Suprapubic skin (tissue), 3 donors: ENCODE data around the gene OTOG.

Experiments
- POLR2AphosphoS5 ChIP-seq, 3 donors: sonication (generic); formaldehyde crosslinking; IDR thresholded peaks; one replicate each; pipeline ENCODE4 v1.6.1; 2017; ENCODE audit warnings: antibody characterized with exemption in 3 of 3
- TF ChIP-seq, protein P1 (sequence below), 2 donors: fragments of 200-600 bp in 1 of 2; fragments of 450-650 bp in 1 of 2; sonication (generic) in 1 of 2; IDR thresholded peaks; one replicate each; pipeline ENCODE4 v1.5.1; 2016 to 2019; ENCODE audit warnings: antibody characterized with exemption in 2 of 2, mild to moderate bottlenecking in 1 of 2, moderate library complexity in 1 of 2

DNA sequence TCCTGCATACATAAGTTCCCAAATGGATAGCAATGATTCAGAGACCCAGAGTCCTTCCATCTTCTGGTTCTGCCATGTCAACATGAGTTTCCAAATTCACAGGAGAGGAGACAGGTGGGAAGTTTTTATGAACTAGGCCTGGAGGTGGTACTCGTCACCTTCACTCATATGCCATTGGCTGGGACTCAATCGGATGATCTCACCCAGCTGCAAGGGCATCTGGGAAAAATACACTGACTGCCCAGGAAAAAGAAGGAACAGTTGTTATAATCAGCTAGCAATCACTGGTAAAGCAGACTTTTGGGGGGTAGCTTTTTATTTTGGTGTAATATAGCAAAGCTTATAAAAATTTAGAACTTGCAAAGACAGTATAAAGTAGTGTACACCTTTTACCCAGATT lies 83.9 kb downstream of the OTOG start:
- TF ChIP-seq POLR2AphosphoS5 (IDR thresholded peaks at IDR 0.05): no peak
- TF ChIP-seq, protein P1, sequence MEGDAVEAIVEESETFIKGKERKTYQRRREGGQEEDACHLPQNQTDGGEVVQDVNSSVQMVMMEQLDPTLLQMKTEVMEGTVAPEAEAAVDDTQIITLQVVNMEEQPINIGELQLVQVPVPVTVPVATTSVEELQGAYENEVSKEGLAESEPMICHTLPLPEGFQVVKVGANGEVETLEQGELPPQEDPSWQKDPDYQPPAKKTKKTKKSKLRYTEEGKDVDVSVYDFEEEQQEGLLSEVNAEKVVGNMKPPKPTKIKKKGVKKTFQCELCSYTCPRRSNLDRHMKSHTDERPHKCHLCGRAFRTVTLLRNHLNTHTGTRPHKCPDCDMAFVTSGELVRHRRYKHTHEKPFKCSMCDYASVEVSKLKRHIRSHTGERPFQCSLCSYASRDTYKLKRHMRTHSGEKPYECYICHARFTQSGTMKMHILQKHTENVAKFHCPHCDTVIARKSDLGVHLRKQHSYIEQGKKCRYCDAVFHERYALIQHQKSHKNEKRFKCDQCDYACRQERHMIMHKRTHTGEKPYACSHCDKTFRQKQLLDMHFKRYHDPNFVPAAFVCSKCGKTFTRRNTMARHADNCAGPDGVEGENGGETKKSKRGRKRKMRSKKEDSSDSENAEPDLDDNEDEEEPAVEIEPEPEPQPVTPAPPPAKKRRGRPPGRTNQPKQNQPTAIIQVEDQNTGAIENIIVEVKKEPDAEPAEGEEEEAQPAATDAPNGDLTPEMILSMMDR (IDR thresholded peaks at IDR 0.05): no peak
